GM23248 (cell line): ENCODE measurements around the gene TTYH1. TPM values are rescaled to one million over a fixed set of nuclear protein-coding genes. Genes with fewer than 3 reads are reported as not detected.

Experiments
- DNase-seq: peaks from one replicate; pipeline ENCODE4 v3.0.0-alpha.2; 2015
- H2AFZ ChIP-seq: fragments of 200-600 bp; sonication (generic); 2 replicates; pipeline ENCODE4 v1.6.1; 2016; ENCODE audit warnings: antibody characterized with exemption
- H3F3A ChIP-seq: fragments of 200-600 bp; sonication (generic); 2 replicates; pipeline ENCODE4 v1.6.1; 2016; ENCODE audit warnings: mild to moderate bottlenecking, antibody characterized with exemption, mixed run types; ENCODE audit not compliant: insufficient read depth
- H3K27ac ChIP-seq: fragments of 200-600 bp; sonication (generic); 2 replicates; pipeline ENCODE4 v1.5.1; 2016; ENCODE audit warnings: mild to moderate bottlenecking
- H3K27me3 ChIP-seq: fragments of 200-600 bp; sonication (generic); replicated peaks from 2 replicates; pipeline ENCODE4 v1.6.1; 2016; ENCODE audit warnings: mild to moderate bottlenecking; ENCODE audit not compliant: insufficient read depth
- H3K36me3 ChIP-seq: fragments of 200-600 bp; sonication (generic); 2 replicates; pipeline ENCODE4 v1.6.1; 2016; ENCODE audit warnings: low read depth, mild to moderate bottlenecking
- H3K4me1 ChIP-seq: fragments of 200-600 bp; sonication (generic); 2 replicates; pipeline ENCODE4 v1.6.1; 2016; ENCODE audit warnings: mild to moderate bottlenecking; ENCODE audit not compliant: insufficient read depth
- H3K4me2 ChIP-seq: fragments of 200-600 bp; sonication (generic); one replicate; pipeline ENCODE4 v1.6.1; 2016; ENCODE audit warnings: mild to moderate bottlenecking; ENCODE audit not compliant: unreplicated experiment
- H3K4me3 ChIP-seq: fragments of 200-600 bp; sonication (generic); 2 replicates; pipeline ENCODE4 v1.5.1; 2016; ENCODE audit warnings: mild to moderate bottlenecking
- H3K79me2 ChIP-seq: fragments of 200-600 bp; sonication (generic); 2 replicates; pipeline ENCODE4 v1.6.1; 2016; ENCODE audit warnings: mild to moderate bottlenecking; ENCODE audit not compliant: insufficient read depth
- H3K9ac ChIP-seq: fragments of 200-600 bp; sonication (generic); 2 replicates; pipeline ENCODE4 v1.6.1; 2016; ENCODE audit warnings: mild to moderate bottlenecking
- H3K9me2 ChIP-seq: fragments of 200-600 bp; sonication (generic); 2 replicates; pipeline ENCODE4 v1.6.1; 2016; ENCODE audit warnings: mixed run types, mild to moderate bottlenecking, moderate library complexity; ENCODE audit not compliant: insufficient read depth
- H3K9me3 ChIP-seq: fragments of 200-600 bp; sonication (generic); one replicate; pipeline ENCODE4 v1.6.1; 2017; ENCODE audit warnings: low read depth
- H4K20me1 ChIP-seq: fragments of 200-600 bp; sonication (generic); 2 replicates; pipeline ENCODE4 v1.6.0; 2016; ENCODE audit not compliant: insufficient read depth
- EZH2 ChIP-seq: fragments of 200-600 bp; sonication (generic); IDR thresholded peaks from 2 replicates; pipeline ENCODE4 v1.6.1; 2018; ENCODE audit warnings: antibody characterized with exemption, mild to moderate bottlenecking; ENCODE audit not compliant: insufficient read depth, poor library complexity, severe bottlenecking
- EZH2phosphoT487 ChIP-seq: fragments of 200-600 bp; sonication (generic); IDR thresholded peaks from 2 replicates; pipeline ENCODE4 v1.6.1; 2018; ENCODE audit warnings: antibody characterized with exemption, moderate library complexity, mild to moderate bottlenecking, low read depth; ENCODE audit not compliant: insufficient read depth
- WGBS, 2 experiments: methylation state at CpG; one replicate each; pipeline ENCODE4 v1.1.6; 2015 to 2017; ENCODE audit warnings: low lambda C conversion rate in 2 of 2, low coverage in 1 of 2; ENCODE audit errors: missing lambda C conversion rate in 2 of 2; 5-methylcytosine and 5-hydroxymethylcytosine counted together
- in situ Hi-C: fragments of 300-500 bp; cut with MboI; formaldehyde crosslinking; loops from 2 replicates; pipeline ENCODE4 v1.15.0; 2020
- polyA plus RNA-seq: library from polyadenylated mRNA; unstranded; fragments of >200 nt; fragmentation: Nextera tagmentation; extraction: Ambion mirVana; gene quantifications from 2 replicates; pipeline ENCODE4 v1.2.1, GENCODE V29; 2016
- total RNA-seq: library from RNA; depleted of rRNA; stranded (reverse); fragments of >200 nt; shearing (Covaris generic); gene quantifications from 2 replicates; pipeline ENCODE4 v1.2.3, GENCODE V29; 2014

TTYH1 gene
- total and polyA plus RNA-seq, 2 experiments from 2014 or later, result 0.05 TPM; not detected in 1

DNA sequence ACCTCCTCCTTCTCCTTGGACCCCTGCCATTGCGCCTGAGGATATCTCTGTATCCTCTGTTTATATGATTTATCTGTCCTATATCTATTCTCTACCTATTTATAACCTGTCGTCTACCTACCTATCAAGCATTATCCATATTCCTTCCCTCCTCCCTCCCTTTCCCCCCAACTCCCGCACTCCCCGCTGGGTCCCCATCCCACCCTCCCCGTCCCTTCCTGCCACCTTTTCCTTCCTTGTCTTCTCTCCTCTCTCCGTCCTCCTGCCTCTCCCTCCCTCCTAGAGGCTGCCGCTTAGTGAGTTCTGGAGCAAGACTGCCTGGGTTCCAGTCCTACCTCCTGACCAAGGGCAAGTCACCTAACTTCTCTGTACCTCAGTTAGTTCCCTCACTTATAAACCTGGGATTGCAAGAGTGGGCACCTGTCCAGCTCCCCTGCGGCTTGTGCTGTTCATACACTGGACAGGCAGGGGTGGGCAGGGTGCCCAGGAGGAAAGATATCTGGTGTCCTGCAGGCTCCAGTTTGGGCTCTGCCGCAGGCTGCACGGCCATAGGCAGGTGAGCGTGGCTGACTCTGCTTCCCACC, 16.1 kb downstream of the TTYH1 start:
- no peaks in the 10 kb centered on the region for H3K9me3 ChIP-seq
- no peaks in the 10 kb centered on the region for H3F3A ChIP-seq
- WGBS, 2 experiments, result 34 to 46% methylated on average over 6 to 11 of the region's 11 CpGs
- H2AFZ ChIP-seq, result no peak overlapping the region
- H3K9ac ChIP-seq, result no peak overlapping the region
- no peaks in the 10 kb centered on the region for H3K79me2 ChIP-seq
- H3K4me3 ChIP-seq, result no peak overlapping the region
- in situ Hi-C loops, result no loop called here
- no peak for DNase-seq
- no peaks in the 10 kb centered on the region for H4K20me1 ChIP-seq
- no peaks in the 10 kb centered on the region for H3K27me3 ChIP-seq
- H3K4me1 ChIP-seq, result no peaks in the 10 kb centered on the region
- no peak overlapping the region for H3K27ac ChIP-seq
- TF ChIP-seq EZH2phosphoT487, result no peak
- no peak for TF ChIP-seq EZH2
- no peaks in the 10 kb centered on the region for H3K36me3 ChIP-seq
- no peak overlapping the region for H3K4me2 ChIP-seq
- H3K9me2 ChIP-seq, result no peaks in the 10 kb centered on the region

DNA sequence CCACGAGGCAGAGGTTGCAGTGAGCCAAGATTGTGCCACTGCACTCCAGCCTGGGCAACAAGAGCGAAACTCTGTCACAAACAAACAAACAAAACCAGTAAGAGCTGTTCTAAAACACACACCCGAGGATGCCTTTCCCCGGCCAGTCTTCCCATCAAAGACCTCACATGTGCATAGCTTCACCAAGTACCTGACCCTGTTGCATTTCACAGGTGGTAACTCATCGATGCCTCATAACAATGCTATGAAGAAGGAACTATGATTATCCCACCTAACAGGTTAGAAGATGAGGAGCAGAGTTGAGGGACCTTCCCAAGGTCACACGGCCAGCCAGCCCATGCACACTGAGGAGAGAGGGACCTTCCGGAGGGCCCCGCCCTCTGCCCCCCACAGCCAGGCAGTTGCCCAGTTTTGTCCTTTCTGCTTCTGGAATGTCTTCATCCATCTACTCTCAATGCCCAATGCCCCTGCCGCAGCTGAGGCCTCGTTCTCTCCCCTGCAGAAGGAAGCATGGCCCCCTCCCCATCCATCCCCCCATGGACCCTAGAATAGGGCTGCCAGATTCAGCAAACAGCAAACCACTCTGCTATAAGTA, 17.0 kb downstream of the TTYH1 start:
- in situ Hi-C loops, result no loop called here
- no peak for DNase-seq
- Histone ChIP-seq H3K4me1 (no peaks in the 10 kb centered on the region), H3F3A (no peaks in the 10 kb centered on the region), H2AFZ (no peak overlapping the region), H3K27ac (no peak overlapping the region), H3K79me2 (no peaks in the 10 kb centered on the region), H3K4me2 (no peak overlapping the region), H3K36me3 (no peaks in the 10 kb centered on the region), H3K9ac (no peak overlapping the region), H3K9me3 (no peaks in the 10 kb centered on the region), H4K20me1 (no peaks in the 10 kb centered on the region), H3K9me2 (no peaks in the 10 kb centered on the region), H3K27me3 (no peaks in the 10 kb centered on the region), H3K4me3 (no peak overlapping the region)
- TF ChIP-seq EZH2phosphoT487, result no peak
- 58 to 59% methylated on average over 10 of the region's 10 CpGs for WGBS, 2 experiments

DNA sequence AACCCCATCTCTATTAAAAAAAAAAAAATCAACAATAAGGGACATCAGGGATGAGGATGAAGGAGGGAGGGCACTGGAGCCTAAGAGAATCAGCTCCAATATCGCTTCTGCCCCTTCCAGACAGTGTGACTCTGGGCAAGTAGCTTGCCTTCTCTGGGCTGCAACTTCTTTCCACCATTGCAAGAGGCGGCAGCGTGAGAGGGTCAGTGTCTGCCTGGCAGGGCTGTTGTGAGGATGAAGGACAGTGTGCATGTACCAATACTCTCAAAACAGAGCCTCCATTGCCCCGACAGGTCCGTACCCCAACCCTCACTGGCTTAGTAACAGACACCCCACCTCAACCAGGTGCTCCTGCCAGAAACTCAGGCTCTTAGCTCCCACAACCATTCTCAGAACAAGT, 18.4 kb downstream of the TTYH1 start:
- Histone ChIP-seq H3K4me2 (no peak overlapping the region), H3K9me3 (no peaks in the 10 kb centered on the region), H3K9ac (no peak overlapping the region), H3K27me3 (no peaks in the 10 kb centered on the region), H3K9me2 (no peaks in the 10 kb centered on the region), H2AFZ (no peak overlapping the region), H3K79me2 (peaks cover 5% of the 10 kb centered on the region; the same call in 1 of the 2 replicates), H3K36me3 (no peaks in the 10 kb centered on the region), H3K4me1 (no peaks in the 10 kb centered on the region), H3K4me3 (no peak overlapping the region), H3F3A (no peaks in the 10 kb centered on the region), H3K27ac (no peak overlapping the region), H4K20me1 (no peaks in the 10 kb centered on the region)
- in situ Hi-C loops, result no loop called here
- no peak for DNase-seq
- no peak for TF ChIP-seq EZH2phosphoT487
- no peak for TF ChIP-seq EZH2
- WGBS, 2 experiments, result 58 to 63% methylated on average over 5 of the region's 5 CpGs

DNA sequence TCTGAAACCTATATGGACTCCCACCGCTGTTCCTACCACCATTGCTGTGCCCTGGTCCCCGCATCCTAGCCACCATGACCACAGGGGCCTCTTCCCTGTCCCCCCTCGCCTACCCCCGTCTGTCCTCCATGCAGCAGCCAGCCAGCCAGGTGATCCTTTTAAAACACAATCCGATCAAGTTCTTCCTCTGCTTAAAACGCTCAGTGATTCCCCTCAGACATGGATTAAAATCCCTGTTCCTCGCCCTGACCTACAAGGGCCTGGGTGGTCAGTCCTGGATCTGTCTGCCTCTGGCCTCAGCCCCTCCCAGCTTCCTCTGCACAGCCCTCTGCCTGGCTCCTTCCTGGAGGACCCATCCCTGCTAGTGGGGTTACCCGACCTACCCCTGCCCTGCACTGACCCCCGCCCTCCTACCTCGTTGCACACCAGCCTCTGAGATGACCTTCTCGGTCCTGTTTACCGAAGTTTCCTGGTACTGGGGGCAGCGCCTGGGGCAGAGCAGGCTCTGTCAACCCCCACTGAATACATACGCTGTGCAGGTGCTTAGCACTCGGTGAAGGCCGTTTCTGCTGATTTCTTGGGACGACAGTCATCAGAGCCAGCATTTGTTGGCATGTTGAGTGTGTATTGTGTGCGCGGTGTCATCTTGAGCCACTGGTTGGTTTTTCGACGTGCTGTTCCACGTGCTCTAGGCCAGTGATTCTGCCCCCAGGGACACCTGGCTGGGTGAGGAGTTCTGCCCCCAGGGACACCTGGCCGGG, 19.0 kb downstream of the TTYH1 start:
- 54 to 61% methylated on average over 23 of the region's 23 CpGs for WGBS, 2 experiments
- no peaks in the 10 kb centered on the region for H3K9me2 ChIP-seq
- in situ Hi-C loops, result no loop called here
- H3K4me2 ChIP-seq, result no peak overlapping the region
- DNase-seq, result no peak
- H3K27me3 ChIP-seq, result no peaks in the 10 kb centered on the region
- H3K9ac ChIP-seq, result no peak overlapping the region
- H4K20me1 ChIP-seq, result no peaks in the 10 kb centered on the region
- no peak overlapping the region for H2AFZ ChIP-seq
- H3K79me2 ChIP-seq, result peaks cover 5% of the 10 kb centered on the region; the same call in 1 of the 2 replicates
- H3K27ac ChIP-seq, result no peak overlapping the region
- H3K9me3 ChIP-seq, result no peaks in the 10 kb centered on the region
- H3K4me3 ChIP-seq, result no peak overlapping the region
- H3K4me1 ChIP-seq, result no peaks in the 10 kb centered on the region
- no peaks in the 10 kb centered on the region for H3F3A ChIP-seq
- no peaks in the 10 kb centered on the region for H3K36me3 ChIP-seq
- no peak for TF ChIP-seq EZH2phosphoT487
